Upper lobe of left lung (tissue), 4 donors: ENCODE results near the gene SPDYE16.
"Not testable (repeated sequence)": the region's sequence is repeated elsewhere in the genome, so short reads cannot be mapped to it uniquely, and the experiment has no call there.

Source experiments
- EP300 ChIP-seq, 4 donors: sonication (generic); formaldehyde crosslinking; IDR thresholded peaks; one replicate each; pipeline ENCODE4 v1.5.1; 2017; ENCODE audit warnings: antibody characterized with exemption in 4 of 4, control low read depth in 2 of 4
- POLR2A ChIP-seq, 4 donors: fragments of 450-650 bp; IDR thresholded peaks; one replicate each; pipeline ENCODE4 v1.5.1; 2016 to 2017; ENCODE audit warnings: antibody characterized with exemption in 4 of 4, mild to moderate bottlenecking in 2 of 4
- TF ChIP-seq, protein P1 (sequence below), 6 experiments: fragments of 450-650 bp in 4 of 6; fragments of 200-600 bp in 2 of 6; sonication (generic) in 2 of 6; IDR thresholded peaks; one replicate each; pipeline ENCODE4 v1.5.1; 2016 to 2019; ENCODE audit warnings: antibody characterized with exemption in 6 of 6

- TF ChIP-seq, protein P1, sequence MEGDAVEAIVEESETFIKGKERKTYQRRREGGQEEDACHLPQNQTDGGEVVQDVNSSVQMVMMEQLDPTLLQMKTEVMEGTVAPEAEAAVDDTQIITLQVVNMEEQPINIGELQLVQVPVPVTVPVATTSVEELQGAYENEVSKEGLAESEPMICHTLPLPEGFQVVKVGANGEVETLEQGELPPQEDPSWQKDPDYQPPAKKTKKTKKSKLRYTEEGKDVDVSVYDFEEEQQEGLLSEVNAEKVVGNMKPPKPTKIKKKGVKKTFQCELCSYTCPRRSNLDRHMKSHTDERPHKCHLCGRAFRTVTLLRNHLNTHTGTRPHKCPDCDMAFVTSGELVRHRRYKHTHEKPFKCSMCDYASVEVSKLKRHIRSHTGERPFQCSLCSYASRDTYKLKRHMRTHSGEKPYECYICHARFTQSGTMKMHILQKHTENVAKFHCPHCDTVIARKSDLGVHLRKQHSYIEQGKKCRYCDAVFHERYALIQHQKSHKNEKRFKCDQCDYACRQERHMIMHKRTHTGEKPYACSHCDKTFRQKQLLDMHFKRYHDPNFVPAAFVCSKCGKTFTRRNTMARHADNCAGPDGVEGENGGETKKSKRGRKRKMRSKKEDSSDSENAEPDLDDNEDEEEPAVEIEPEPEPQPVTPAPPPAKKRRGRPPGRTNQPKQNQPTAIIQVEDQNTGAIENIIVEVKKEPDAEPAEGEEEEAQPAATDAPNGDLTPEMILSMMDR (IDR thresholded peaks at IDR 0.05) = not testable (repeated sequence)
- TF ChIP-seq EP300, POLR2A (IDR thresholded peaks at IDR 0.05): not testable (repeated sequence)
These were observed 60.4 kb downstream of the SPDYE16 start for GRCh38 chr7:76482660-76483059.
